OCI-LY7 (cell line): ENCODE measurements around the gene GANAB. TPM values are rescaled to one million over a fixed set of nuclear protein-coding genes. Genes with fewer than 3 reads are reported as not detected.

Experiments
- BruUV-seq: library from RNA; stranded (reverse); fragments of 400-500 nt; replicated peaks from 2 replicates; lab custom pipeline; 2021; lab: Mats Ljungman, UMichigan
- CTCF ChIA-PET: fragments of 300-600 bp; sonication (Branson Sonifier 250); formaldehyde crosslinking; loops from one replicate; lab custom pipeline; 2022; ENCODE audit warnings: antibody characterized with exemption; ENCODE audit not compliant: unreplicated experiment; lab: Charles Lee
- POLR2A ChIA-PET: fragments of 300-600 bp; sonication (Branson Sonifier 250); formaldehyde crosslinking; loops from one replicate; lab custom pipeline; 2022; ENCODE audit warnings: antibody characterized with exemption; lab: Charles Lee
- DNase-seq: peaks from one replicate; pipeline ENCODE4 v3.0.0-alpha.2; 2015; ENCODE audit warnings: low spot score
- H2AFZ ChIP-seq: fragments of 200-600 bp; sonication (generic), shearing (Covaris generic); 2 replicates; pipeline ENCODE4 v1.6.1; 2014; ENCODE audit warnings: mild to moderate bottlenecking, antibody characterized with exemption, low read length, moderate library complexity
- H3K27ac ChIP-seq: fragments of 200-600 bp; sonication (generic); 2 replicates; pipeline ENCODE4 v1.5.1; 2014; ENCODE audit warnings: mixed run types, low read depth, mild to moderate bottlenecking, moderate library complexity, low read length, inconsistent platforms; ENCODE audit not compliant: poor library complexity, severe bottlenecking
- H3K36me3 ChIP-seq: fragments of 200-600 bp; sonication (generic); 2 replicates; pipeline ENCODE4 v1.6.1; 2014; ENCODE audit warnings: mild to moderate bottlenecking, antibody characterized with exemption, low read length, moderate library complexity, mixed read lengths; ENCODE audit not compliant: insufficient read depth
- H3K4me1 ChIP-seq: fragments of 200-600 bp; sonication (generic); 2 replicates; pipeline ENCODE4 v1.5.1; 2014; ENCODE audit warnings: mild to moderate bottlenecking, low read length; ENCODE audit not compliant: insufficient read depth, poor library complexity, severe bottlenecking
- H3K4me2 ChIP-seq: fragments of 200-600 bp; sonication (generic); 2 replicates; pipeline ENCODE4 v1.6.1; 2014; ENCODE audit warnings: mild to moderate bottlenecking, low read length
- H3K4me3 ChIP-seq: fragments of 200-600 bp; sonication (generic); 2 replicates; pipeline ENCODE4 v1.5.1; 2014; ENCODE audit warnings: mild to moderate bottlenecking, low read depth, low read length; ENCODE audit not compliant: poor library complexity, severe bottlenecking
- H3K79me2 ChIP-seq: fragments of 200-600 bp; sonication (generic); 2 replicates; pipeline ENCODE4 v1.6.1; 2016; ENCODE audit warnings: low read depth, mild to moderate bottlenecking, low read length, moderate library complexity, mixed read lengths; ENCODE audit not compliant: insufficient read depth
- H3K9me2 ChIP-seq: fragments of 200-600 bp; sonication (generic); 2 replicates; pipeline ENCODE4 v1.6.1; 2016; ENCODE audit warnings: mild to moderate bottlenecking, low read length, mixed read lengths; ENCODE audit not compliant: insufficient read depth
- H3K9me3 ChIP-seq: fragments of 200-600 bp; sonication (generic); 2 replicates; pipeline ENCODE4 v1.6.1; 2014; ENCODE audit warnings: mild to moderate bottlenecking, mixed run types, low read length, mixed read lengths
- H4K20me1 ChIP-seq: fragments of 200-600 bp; sonication (generic); 2 replicates; pipeline ENCODE4 v1.6.1; 2014; ENCODE audit warnings: mild to moderate bottlenecking, antibody characterized with exemption, low read length, moderate library complexity, mixed read lengths; ENCODE audit not compliant: insufficient read depth
- EZH2phosphoT487 ChIP-seq: fragments of 200-600 bp; sonication (generic); IDR thresholded peaks from 2 replicates; pipeline ENCODE4 v1.6.1; 2018; ENCODE audit warnings: low read depth, borderline replicate concordance, mild to moderate bottlenecking, mixed run types, antibody characterized with exemption, low read length, moderate library complexity, mixed read lengths
- intact Hi-C: fragments of 100-400 bp; cut with micrococcal nuclease; formaldehyde crosslinking; loops from one replicate; pipeline ENCODE4 v1.10.0; 2022; ENCODE audit not compliant: unreplicated experiment
- total RNA-seq, 2 experiments: library from RNA; depleted of rRNA in 1 of 2; stranded (reverse); fragments of >200 nt in 1 of 2; shearing (Covaris generic) in 1 of 2; gene quantifications; 2 replicates each; pipeline ENCODE4 v1.2.3, GENCODE V29; 2014 to 2022
- TF ChIP-seq, protein P1 (sequence below): fragments of 200-600 bp; sonication (generic); conservative IDR thresholded peaks from 2 replicates; pipeline ENCODE4 v1.5.1; 2014; ENCODE audit warnings: mild to moderate bottlenecking, antibody characterized with exemption, low read length, moderate library complexity, mixed read lengths

GANAB gene
- total RNA-seq, 2 experiments from 2014 or later, result 108 to 217 TPM

GRCh38 chr11:62610814-62611704 is 35.4 kb downstream of the GANAB start:
- DNase-seq, result no peak
- no peak overlapping the region for H2AFZ ChIP-seq
- peaks cover 37% of the 10 kb centered on the region for H3K4me1 ChIP-seq
- BruUV-seq, result no TSS peak
- peak overlapping the region; percentile 71 for H3K4me3 ChIP-seq
- TF ChIP-seq EZH2phosphoT487, result no peak
- no peaks in the 10 kb centered on the region for H3K9me2 ChIP-seq
- H3K9me3 ChIP-seq, result no peaks in the 10 kb centered on the region
- peak overlapping the region; percentile 61 for H3K27ac ChIP-seq
- H3K36me3 ChIP-seq, result peaks cover 17% of the 10 kb centered on the region
- H4K20me1 ChIP-seq, result no peaks in the 10 kb centered on the region
- H3K79me2 ChIP-seq, result peaks cover 5% of the 10 kb centered on the region; the same call in 1 of the 2 replicates
- CTCF ChIA-PET, result interaction anchor here (1.0 to 1.1 kb wide), 2 partner anchors 10 to 19 kb away, joined by 3 to 4 read pairs; partner anchors contain the start of gene MTA2
- H3K4me2 ChIP-seq, result peak overlapping the region; percentile 86
- intact Hi-C loops, result no loop called here
- POLR2A ChIA-PET, result interaction anchor here (0.6 to 1.2 kb wide), 5 partner anchors 10 to 57 kb away, joined by 3 to 9 read pairs (median 5); partner anchors contain the start of genes B3GAT3 and MTA2

- POLR2A ChIA-PET, result interaction anchor here (0.6 to 1.2 kb wide), 2 partner anchors 11 to 28 kb away, joined by 3 to 5 read pairs; partner anchors contain the start of gene B3GAT3
- Histone ChIP-seq H4K20me1 (no peaks in the 10 kb centered on the region), H3K27ac (no peak overlapping the region), H3K36me3 (peaks cover 23% of the 10 kb centered on the region), H3K4me3 (no peak overlapping the region), H3K9me2 (no peaks in the 10 kb centered on the region), H3K79me2 (peaks cover 5% of the 10 kb centered on the region; the same call in 1 of the 2 replicates), H3K4me1 (peaks cover 37% of the 10 kb centered on the region), H3K4me2 (peak overlapping the region; percentile 86; the same call in 1 of the 2 replicates), H3K9me3 (no peaks in the 10 kb centered on the region), H2AFZ (no peak overlapping the region)
- TF ChIP-seq, protein P1, sequence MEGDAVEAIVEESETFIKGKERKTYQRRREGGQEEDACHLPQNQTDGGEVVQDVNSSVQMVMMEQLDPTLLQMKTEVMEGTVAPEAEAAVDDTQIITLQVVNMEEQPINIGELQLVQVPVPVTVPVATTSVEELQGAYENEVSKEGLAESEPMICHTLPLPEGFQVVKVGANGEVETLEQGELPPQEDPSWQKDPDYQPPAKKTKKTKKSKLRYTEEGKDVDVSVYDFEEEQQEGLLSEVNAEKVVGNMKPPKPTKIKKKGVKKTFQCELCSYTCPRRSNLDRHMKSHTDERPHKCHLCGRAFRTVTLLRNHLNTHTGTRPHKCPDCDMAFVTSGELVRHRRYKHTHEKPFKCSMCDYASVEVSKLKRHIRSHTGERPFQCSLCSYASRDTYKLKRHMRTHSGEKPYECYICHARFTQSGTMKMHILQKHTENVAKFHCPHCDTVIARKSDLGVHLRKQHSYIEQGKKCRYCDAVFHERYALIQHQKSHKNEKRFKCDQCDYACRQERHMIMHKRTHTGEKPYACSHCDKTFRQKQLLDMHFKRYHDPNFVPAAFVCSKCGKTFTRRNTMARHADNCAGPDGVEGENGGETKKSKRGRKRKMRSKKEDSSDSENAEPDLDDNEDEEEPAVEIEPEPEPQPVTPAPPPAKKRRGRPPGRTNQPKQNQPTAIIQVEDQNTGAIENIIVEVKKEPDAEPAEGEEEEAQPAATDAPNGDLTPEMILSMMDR, result no peak
- no peak for TF ChIP-seq EZH2phosphoT487
- BruUV-seq, result no TSS peak
- DNase-seq, result no peak
- intact Hi-C loops, result no loop called here
- CTCF ChIA-PET, result interaction anchor here (1.0 kb wide), 1 partner anchor 9 kb away, joined by 4 read pairs; the partner anchor contains the start of gene MTA2
These were observed 36.0 kb downstream of the GANAB start for GRCh38 chr11:62610403-62610802.

GRCh38 chr11:62608776-62609175 is 37.6 kb downstream of the GANAB start:
- Histone ChIP-seq H3K27ac (no peak overlapping the region), H4K20me1 (no peaks in the 10 kb centered on the region), H2AFZ (no peak overlapping the region), H3K4me3 (no peak overlapping the region), H3K36me3 (peaks cover 35% of the 10 kb centered on the region), H3K9me3 (no peaks in the 10 kb centered on the region), H3K4me2 (no peak overlapping the region), H3K9me2 (no peaks in the 10 kb centered on the region), H3K4me1 (peaks cover 37% of the 10 kb centered on the region), H3K79me2 (peaks cover 5% of the 10 kb centered on the region; the same call in 1 of the 2 replicates)
- CTCF ChIA-PET, result no interaction called here
- POLR2A ChIA-PET, result interaction anchor here (1.2 kb wide), 1 partner anchor 18 kb away, joined by 5 read pairs; the partner anchor contains the start of gene TUT1
- no TSS peak for BruUV-seq
- intact Hi-C loops, result no loop called here
- TF ChIP-seq EZH2phosphoT487, result no peak
- TF ChIP-seq, protein P1, result no peak
- no peak for DNase-seq
